Activated CD4-positive, alpha-beta T cell treated with anti-CD3 and anti-CD28 coated beads, Interleukin-2, Interleukin-4, amounts not matched to agents 100 ng/mL and 50 ng/mL, durations not matched to agents 16 hours and 8 hours (primary cell): ENCODE measurements around the gene CORO7.

Source experiments
- DNase-seq: peaks from one replicate; pipeline ENCODE4 v3.0.0-alpha.2; 2020; ENCODE audit warnings: low spot score

The CORO7 gene

DNA sequence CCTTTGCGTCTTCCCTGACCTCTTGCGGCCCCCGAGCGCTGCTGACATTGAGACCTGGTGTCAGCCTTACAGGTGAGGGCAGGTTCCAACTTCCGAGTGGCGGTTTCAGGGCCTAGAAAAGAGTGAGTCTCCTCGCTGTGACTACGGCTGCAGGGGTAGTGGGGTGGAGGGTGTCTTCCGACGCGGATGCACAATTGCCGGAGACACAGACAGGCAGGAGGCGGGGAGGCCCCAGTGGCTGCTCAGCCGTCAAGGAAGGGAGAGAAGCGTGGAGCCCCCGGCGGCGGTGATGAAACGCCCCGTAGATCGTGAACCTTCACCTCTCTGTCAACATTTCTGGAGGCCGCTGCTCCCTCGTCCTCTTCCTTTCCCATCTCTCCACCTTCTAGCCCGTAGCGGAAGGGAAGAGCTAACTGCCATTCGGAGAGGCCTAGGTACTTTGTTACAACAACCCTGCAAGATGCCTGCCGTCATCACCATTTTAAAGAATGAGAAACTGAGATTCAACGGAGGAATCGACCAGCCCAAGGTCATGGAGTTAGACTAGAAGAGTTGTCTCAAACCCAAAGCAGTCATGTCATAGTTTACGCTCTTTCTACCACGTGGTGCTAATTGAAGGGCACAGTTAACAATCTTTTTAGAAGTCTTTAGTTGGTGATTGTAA is 9.8 kb upstream of the CORO7 start:
- peak; percentile 52 for DNase-seq

DNA sequence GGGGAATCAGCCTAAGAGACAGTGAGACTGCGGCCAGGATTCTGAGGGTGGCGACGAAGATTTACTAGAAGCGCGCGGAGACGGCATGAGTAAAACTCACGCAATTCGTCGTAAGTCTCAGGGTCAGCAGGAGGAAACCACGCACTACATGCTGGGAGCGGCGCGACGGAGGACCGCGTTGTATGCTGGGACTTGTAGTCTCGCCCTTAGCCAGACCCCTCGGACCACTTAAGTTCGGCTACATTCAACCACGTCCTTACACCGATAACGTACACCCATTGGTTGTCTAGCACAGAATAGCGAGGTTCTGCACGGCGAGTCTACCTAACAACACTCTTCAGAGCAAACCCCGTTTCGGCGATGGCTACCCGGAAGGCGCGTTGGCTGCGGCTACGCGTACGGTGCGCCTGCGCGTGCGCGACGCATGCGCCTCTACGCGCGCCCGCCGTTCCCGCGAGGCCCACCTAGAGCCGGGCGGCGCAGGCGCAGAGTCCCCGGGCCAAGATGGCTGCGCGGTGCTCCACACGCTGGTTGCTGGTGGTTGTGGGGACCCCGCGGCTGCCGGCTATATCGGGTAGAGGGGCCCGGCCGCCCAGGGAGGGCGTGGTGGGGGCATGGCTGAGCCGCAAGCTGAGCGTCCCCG is 9.1 kb upstream of the CORO7 start, which contains the start of gene DNAJA3:
Gene DNAJA3, plus strand, starts transcription at position 491 of the 643 bp plus-strand sequence. Its CDS starts 14 bp downstream, at position 505.
- DNase-seq, result peak; percentile 94

DNA sequence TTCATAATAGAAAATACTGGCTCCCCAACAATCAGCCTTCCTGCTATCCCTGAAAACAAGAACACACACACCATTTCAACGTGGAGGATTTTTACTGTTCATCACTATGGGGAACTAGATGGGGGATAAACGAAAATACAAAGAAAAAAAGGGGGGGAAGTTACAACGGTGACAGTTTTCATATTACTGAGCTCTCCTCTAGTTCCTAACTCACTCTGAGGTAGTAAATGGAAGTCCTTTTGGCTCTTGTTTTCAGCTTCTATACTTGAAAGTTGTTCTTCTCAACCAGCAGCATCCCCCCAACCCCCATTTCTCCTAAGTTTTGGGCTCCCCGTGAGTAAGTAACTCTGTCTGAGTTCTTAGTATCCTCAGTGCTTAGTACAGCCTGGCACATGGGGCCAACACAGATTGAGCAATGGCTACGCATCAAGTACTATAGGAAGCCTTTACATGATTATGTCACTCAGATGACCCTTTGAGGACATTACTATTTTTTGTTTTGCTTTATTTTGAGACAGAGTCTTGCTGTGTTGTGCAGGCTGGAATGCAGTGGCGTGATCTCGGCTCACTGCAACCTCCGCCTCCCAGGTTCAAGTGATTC is 4.2 kb upstream of the CORO7 start:
- DNase-seq, result no peak

DNA sequence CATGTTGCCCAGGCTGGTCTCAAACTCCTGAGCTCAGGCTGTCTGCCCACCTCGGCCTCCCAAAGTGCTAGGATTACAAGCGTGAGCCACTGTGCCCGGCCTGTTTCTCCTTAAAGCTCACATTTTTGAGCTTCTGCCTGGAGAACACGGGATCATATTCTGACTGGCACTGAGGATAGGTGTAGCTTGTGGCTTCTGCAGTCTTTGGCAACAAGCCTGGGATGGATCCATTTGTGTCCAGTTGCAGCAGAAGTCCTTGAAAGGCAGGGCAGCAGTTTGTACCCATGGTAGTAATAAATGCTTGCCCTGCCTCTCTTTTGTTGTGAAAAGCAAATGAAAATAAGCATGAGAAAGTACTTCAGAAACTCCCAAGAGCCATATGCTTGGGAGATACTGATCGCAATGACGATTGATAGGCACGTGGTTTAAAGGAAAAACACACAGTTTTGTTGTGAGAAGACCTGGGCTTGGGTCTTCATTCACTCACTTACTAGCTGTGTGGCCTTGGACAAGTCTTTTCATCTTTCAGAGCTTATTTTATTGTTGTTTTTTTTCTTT is 3.1 kb upstream of the CORO7 start:
- no peak for DNase-seq

DNA sequence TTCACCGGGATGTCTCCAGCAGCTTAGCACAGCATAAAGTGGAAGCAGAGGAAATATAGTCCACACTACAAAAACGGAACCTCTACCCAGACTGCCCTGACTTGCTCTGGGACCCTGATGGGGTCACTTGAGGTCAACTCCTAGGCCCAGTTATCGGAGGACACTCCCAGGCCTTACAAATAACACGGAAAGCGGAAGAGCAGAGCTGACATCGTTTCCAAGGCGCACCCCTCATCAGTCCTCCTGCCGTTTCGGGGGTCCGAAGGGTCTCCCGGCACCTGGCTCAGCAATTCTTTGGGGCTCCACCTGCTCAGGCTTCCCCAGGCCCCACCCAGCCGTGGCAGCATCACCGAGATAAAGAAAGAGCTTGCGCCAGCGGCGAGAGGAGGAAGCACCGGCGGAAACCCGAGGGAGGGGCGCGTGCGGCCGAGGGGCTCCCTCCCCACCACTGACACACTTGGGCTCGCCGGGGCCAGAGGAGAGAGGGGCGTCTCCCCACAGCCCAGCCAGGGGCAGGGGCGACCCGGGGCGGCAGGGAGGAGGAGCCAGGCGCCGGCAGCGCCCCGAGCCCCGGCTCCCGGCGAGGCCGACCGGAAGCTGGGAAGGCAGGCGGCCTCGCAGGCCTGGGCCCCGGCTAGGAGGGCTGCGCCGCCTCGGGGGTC is 727 bp downstream of the CORO7 start:
- DNase-seq, result peak; percentile 54

DNA sequence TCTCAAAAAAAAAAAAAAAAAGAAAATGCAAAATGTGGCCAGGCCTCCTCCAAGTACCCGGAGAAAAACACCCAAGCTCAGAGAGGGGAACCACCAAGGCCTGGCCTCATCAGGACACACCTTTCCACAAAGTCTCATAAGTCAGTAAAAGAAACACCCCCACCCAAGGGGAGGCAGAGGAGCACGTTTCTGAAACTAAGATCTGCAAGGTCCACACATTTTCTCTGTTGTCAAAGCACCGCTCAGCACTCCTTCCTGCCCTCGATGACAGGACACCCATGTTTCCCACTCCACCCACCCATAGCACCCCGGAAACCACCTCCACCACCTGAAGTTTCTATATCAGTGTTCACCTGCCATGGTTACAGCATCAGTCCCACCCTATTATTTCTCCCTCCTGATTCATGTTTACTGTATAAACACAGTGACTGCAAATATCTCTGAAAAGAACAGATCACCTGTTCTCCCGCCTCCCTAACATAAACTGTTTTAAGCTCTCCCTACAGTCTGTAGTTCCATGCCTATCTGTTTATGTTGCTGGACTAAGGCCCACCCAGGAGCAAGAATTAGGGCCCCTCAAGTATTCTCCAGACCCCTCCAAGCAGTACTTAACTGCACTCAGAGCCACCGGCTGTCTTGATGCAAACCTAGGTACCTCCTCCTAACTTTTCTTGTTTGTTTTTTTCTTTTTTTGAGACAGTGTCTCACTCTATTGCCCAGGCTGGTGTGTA is 2.0 kb downstream of the CORO7 start:
- DNase-seq, result peak; percentile 95

DNA sequence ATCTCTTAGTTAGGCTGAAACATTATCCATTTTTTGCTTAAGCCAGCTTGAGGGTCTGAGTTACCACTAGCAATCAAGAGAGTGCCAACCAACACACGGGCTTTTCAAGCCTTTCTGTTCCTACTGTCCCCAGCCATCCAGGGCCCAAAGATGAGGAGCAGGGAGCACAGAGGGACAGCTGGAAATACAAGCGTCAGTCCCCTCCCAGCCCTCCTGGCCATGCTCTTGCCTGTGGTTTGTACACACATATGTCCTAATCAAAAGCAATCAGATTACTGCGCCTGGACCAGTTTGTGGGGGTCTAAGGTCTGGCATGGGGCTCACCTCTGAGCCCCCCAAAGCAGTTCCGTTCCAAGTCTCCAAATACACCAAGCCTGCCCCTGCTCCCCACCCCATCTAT is 3.5 kb downstream of the CORO7 start:
- DNase-seq, result no peak

DNA sequence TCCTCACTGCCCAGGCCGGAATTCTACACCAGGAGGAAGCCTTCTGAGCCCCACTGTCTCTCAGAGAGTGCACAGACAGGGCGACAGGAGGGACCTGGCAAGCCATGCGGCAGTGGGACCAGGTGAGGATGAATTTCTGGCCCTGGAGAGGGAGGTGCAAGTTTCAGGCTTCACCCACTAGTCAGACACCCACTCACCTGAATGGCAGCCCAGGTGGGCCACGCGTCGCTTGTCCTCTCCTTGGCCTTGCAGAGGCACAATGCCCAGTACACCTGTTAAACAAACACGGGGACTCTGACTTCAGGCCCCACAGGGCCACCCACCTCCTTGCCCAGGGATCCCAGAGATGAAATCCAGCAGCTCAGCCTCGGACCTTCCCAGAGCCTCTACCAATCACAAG is 4.2 kb downstream of the CORO7 start:
- DNase-seq, result no peak

DNA sequence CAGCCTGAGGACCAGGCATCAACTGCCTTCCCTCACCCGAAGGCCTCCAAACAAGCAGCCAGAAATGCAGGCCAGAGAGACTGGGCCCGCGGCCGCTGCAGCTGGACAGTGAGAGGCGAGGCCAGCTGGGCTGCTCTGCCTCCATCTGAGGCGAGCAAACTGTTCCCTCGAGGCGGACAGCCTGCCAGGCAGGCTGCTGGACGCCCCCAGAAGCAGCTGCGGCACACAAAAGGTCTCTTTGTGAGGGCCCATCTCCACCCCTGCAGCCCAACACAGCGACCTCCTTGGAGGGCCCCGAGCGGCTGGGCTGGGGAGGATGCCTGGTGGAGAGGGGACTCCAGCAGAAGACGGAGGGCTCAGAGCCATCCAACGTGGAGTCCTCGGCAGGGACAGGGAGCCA is 4.7 kb downstream of the CORO7 start:
- DNase-seq, result no peak

DNA sequence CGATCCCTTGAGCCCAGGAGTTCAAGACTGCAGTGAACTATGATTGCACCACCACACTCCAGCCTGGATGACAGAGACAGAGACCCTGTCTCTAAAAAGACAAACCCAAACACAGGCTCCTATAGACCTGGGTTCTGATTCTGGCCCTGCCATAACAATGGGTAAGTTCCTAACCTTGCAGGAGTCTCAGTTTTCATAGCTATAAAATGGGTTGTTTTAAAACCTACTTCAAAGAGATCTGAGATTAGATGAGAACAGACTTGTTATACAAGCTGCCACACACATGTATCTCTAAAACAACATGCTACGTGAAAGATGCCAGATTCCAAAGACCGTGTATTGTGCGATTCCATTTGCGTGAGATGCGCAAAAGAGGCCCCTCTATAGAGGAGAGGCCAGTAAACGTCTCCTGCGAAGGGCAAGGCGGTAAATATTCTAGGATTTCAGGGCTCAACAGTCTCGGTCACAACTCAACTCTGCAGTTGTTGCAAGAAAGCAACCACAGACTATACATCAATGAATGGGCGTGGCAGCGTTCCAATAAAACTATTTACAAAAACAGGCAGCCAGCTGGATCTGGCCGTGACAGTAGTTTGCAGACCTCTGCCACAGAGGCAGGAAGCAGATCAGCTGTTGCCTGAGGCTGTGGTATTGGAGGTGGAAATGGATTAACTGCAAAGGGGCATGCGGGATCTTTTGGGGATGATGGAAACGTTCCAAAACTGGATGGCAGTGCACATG is 5.9 kb downstream of the CORO7 start:
- no peak for DNase-seq

DNA sequence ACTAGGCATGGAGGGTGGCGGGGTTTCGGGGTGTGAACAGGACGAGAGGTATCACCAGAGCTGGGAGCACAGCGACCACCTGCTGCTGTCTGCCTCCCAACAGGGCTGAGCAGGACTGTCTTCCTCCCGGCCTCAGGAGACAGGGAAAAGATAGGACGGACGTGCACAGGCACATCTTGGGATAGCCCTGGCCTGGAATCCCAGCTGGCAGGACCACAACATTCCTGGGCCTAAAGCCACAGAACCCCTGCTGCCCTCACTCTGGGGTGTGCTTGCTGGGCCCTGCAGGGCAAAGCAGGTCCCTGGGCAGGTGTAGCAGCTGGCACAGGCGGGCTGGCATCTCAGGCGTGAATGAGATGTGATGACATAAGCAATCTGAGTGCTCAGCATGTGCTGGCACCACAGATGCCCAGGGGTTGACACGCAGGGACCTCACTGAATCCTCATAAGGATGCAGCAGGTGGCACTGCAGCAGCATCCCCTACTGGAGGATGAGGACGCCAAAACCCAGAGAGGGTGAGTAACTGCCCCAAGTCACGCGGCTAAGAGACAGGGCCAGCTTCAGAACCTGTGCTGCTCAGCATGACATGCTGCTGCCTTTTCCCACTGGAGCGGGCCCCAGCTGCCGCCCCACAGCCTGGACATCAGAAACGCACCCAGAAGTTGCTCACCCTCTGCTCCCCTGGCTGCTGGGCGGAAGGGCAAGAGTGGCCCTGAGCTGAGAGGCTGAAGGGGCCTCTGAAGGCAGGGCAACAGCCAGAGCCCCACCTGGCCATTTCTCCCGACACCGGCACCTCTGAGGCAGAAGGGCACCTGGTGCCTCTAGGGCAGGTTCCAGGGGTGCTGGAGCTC is 7.1 kb downstream of the CORO7 start:
- DNase-seq, result no peak

DNA sequence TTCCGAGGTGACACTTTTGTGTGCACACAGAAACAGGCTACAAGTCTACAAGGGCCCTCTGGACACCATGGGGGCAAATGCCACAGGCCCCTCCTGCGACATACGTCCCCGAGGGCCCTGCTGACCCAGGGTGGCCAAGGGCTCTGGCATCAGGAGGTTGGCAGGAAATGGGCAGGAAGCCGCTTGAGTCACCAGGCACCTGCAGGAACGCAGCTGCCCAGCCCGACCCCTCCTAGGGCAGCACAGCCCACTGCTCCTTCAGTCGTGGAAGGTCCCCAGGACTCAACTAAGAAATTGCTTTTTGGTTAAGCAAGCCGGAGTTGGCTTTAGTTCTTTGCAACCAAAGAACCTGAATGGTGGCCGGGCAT is 8.1 kb downstream of the CORO7 start:
- DNase-seq, result no peak

DNA sequence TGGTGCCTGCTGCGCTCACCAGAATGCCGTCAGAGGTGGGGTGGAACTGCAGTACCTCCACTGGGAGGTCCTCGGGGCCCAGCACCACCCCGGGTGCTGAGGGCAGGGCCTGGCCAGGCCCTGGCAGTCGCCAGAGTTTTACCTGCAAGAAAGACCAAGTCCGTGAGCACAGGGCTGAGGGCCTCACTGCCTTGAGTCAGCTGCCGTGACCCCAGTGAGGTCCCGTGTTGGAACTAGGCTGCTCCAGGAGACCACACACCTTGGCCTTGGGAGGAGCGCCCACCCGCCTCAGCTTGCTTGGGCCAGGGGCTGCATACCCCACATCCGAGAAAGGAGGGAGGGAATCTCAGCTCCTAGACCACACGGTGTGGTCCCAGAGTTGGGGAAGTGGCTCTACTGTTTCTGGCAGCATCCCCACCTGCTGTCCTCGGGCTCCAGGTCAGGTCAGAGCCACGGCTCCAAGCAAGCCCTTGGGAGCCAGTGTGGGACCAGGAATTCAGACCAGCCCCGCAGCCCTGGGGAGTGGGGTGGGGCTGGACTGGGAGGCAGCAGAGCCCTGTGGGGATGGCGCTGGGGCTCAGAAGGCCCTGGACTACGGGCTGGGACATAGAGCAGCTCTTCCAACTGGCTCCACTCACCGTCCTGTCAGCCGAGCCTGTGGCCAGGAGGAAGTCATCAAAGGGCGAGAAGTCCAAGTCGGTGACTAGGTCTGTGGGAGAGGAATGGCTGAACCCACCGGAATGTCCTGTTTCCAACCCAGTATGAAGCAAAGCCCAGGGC is 8.7 kb downstream of the CORO7 start:
- no peak for DNase-seq

DNA sequence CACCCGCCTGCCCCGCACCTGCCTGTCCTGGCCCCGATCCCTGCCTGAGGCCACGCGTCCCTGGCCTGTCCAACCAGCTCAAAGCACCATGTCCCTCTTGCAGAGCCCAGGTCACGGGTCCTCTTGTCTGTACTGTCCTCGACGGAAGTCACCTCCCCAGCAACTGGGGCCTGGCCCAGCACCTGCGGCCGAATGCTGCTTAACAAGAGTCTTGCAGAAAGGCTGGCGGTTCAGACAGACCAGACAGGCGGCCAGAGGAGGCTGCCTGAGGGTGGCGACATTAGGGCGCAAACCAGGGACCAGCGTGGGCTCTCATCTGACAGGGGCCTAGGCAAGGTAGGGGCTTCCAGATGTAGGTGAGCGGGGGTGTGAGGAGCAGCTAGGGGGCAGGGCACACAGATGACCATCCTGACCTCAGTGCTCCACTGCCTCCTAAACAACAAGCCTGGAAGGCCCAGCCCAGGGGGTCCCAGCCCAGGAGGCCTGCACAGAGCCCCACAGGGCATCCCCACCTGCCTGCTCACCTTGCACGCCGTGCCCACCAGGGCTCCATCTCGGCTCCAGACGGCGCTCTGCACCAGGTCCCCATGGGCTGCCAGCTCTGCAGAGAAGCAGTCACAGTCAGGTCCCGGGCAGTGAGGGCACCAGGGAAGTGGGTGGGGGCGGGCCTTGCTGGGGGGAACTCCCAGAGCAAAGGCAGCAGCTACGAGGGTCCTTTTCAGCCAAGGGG is 11.3 kb downstream of the CORO7 start:
- DNase-seq, result no peak

DNA sequence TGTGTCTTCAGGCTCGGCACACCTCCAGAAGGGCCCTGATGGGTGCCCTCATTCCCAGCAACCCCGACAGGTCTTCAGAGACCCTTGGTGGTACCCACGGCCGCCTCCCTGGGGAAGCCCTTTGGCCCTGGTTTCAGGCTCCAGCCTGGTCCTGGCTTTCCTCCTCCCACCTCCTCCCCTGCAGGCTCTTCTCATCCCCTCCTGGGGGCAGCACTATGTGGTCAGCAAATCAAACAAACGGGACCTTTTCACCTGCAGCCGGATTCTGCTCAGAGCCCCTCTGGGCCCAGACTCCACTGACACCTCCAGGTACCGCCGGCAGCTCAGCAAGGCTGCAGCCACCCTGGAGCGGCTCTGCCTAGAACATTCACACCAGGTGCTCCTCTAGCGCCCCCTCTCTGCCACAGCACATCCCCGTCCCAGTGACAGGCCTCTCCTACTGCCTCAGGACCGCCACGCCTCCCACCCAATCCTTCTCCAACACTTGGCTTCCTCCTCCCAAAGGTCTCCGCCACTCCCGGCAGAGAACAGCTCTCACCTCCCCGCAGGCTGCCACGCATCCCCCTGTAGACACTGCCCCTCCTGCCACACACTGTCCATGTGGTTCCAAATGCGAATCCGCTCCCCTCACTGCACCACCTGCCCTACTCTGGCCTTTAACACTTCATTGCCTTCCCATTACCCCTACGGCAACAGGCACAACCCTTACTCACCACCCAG is 12.0 kb downstream of the CORO7 start:
- peak; percentile 23 for DNase-seq

DNA sequence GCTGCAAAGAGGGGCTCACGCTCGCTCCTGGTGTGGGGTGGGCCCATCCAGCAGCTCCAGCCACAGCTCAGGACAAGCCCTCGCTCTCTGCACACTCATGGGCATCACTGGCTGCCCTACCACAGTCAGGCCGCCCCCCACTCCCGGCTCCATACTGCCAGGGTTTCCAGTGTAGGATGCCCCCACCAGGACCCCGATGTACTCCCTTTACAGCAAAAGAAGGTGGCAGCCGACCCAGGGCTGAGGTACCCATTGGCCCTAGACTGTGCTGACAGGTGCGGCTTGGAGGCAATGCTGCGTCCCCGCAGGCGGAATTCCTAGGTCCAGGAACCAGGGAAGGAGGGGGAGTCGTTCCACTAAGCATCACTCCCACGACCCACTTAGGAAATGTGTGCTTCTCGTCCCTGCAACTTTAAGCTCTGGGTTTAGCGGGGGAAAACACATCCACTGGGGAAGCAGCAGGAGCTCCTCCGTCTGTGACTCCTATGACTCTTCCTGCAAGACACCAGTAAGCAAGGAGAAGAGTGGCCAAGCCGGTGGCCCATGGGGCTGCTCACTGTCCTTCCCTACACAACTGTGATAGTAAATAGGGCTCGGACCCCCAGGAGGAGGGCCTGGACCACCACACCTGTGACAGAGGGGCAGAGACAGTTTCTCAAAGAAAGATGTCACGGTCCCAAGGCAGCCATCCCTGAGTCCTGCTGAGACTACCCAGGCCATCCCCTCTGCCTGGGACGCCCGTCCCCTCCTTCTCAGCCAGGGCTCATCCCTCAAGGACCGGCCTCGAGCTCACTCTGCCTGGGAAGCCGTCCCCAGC is 13.1 kb downstream of the CORO7 start:
- DNase-seq, result no peak

DNA sequence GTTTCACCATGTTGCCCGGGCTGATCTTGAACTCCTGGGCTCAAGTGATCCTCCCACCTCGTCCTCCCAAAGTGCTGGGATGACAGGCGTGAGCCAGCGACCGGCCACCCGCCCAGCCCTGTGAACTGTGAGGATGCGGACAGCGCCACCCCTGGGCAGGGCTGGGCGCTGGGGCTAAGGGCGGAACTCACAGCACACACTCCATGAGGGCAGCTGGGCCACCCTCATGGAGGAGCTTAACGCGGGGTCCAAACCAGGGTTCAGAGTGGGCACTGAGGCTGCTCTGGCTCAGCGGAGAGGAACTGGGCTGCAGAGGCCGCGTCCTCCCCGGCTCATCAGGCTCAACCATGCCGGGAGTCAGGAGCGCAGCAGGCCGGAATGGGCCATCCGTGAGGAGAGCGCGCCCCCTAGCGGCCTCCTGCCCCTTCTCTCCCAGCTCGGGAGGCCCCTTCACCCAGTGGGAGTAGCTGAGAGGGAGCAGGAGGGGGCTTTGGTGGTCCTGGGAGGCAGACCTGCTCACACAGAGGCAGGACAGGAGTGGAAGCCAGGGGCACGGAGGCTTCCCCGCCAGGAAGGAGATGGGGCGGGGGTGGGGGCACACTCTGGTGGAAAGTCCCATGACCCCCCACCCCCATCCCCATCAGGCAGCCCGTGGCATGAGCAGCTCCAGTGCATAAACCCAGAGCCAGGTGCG is 13.8 kb downstream of the CORO7 start:
- DNase-seq, result peak; percentile 59
